Left lung (tissue), 10 donors: Measurements from ENCODE around the gene SLC12A8. TPM values are rescaled to one million over a fixed set of nuclear protein-coding genes. Genes with fewer than 3 reads are reported as not detected.

Experiments
- ATAC-seq: fragments of 200-7000 bp; cut with Tn5 transposase; one replicate; pipeline ENCODE4 v1.9.1; 2020; ENCODE audit warnings: moderate library complexity
- DNase-seq, 4 donors: peaks; one replicate each; pipeline ENCODE4 v3.0.0-alpha.2; 2013 to 2020
- H3K27ac ChIP-seq, 2 donors: fragments of 200-600 bp; sonication (generic) in 1 of 2; one replicate each; pipeline versions ENCODE4 v1.5.0 to v1.8.0; 2020 to 2021
- H3K27me3 ChIP-seq, 2 donors: fragments of 200-600 bp; sonication (generic) in 1 of 2; one replicate each; pipeline versions ENCODE4 v1.5.0 to v1.8.0; 2020 to 2021
- H3K36me3 ChIP-seq, 2 donors: fragments of 200-600 bp; sonication (generic) in 1 of 2; one replicate each; pipeline versions ENCODE4 v1.5.0 to v1.8.0; 2020 to 2021
- H3K4me1 ChIP-seq, 2 donors: fragments of 200-600 bp; one replicate each; pipeline ENCODE4 v1.8.0; 2021
- H3K4me3 ChIP-seq, 2 donors: fragments of 200-600 bp; sonication (generic) in 1 of 2; one replicate each; pipeline versions ENCODE4 v1.5.0 to v1.8.0; 2020 to 2021; ENCODE audit warnings: mild to moderate bottlenecking in 1 of 2
- H3K9me3 ChIP-seq, 2 donors: fragments of 200-600 bp; sonication (generic) in 1 of 2; one replicate each; pipeline versions ENCODE4 v1.5.0 to v1.8.0; 2020 to 2021
- CTCF ChIP-seq, 2 donors: fragments of 200-600 bp; sonication (generic) in 1 of 2; IDR thresholded peaks; one replicate each; pipeline versions ENCODE4 v1.5.0 to v1.8.0; 2021; ENCODE audit warnings: antibody characterized with exemption in 2 of 2
- intact Hi-C, 2 donors: fragments of 100-400 bp; cut with DNase I; formaldehyde crosslinking; loops; one replicate each; pipeline versions ENCODE4 v1.11.2 to v1.14.2; 2022
- polyA plus RNA-seq, 6 donors: library from polyadenylated mRNA; unstranded; fragments of 120-200 nt; gene quantifications; one replicate each; pipeline ENCODE4 v1.2.1, GENCODE V29; 2013; ENCODE audit not compliant: insufficient read length in 6 of 6
- total RNA-seq, 2 donors: library from RNA; stranded (reverse); fragmentation: NEBNext Ultra II Directional; extraction: Animal tissue kit (Norgen Biotek cat#: 25700); gene quantifications; one replicate each; pipeline ENCODE4 v1.2.1, GENCODE V29; 2021
- donor health status: DM: no; HTN: yes; CAD: no.
- donor health status: DM: no; HTN: no; CAD: no.

Gene SLC12A8
- total and polyA plus RNA-seq, 8 donors = 1.1 to 17.1 (median 1.6) TPM

DNA sequence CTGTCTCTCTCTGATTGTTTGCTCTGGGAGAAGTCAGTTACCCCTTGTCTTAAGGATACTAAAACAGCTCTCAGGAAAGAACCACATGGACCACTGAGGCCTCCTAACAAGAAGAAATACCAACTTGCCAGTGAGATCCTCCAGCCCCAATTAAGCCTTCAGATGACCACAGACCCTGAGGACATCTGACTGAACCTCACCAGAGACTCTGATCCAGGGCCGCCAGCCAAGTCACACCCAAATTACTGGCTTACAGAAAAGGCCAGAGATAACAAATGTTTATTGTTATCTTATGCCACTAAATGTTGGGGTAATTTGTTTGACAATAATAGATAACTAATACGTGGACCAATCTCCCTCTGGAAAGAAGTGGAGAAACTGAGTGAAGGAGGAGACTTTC lies 40.2 kb downstream of the SLC12A8 start:
- intact Hi-C loops = no loop called here
- TF ChIP-seq CTCF (IDR thresholded peaks at IDR 0.05) = no peak
- no peaks in the 10 kb centered on the region for H3K27me3 ChIP-seq

DNA sequence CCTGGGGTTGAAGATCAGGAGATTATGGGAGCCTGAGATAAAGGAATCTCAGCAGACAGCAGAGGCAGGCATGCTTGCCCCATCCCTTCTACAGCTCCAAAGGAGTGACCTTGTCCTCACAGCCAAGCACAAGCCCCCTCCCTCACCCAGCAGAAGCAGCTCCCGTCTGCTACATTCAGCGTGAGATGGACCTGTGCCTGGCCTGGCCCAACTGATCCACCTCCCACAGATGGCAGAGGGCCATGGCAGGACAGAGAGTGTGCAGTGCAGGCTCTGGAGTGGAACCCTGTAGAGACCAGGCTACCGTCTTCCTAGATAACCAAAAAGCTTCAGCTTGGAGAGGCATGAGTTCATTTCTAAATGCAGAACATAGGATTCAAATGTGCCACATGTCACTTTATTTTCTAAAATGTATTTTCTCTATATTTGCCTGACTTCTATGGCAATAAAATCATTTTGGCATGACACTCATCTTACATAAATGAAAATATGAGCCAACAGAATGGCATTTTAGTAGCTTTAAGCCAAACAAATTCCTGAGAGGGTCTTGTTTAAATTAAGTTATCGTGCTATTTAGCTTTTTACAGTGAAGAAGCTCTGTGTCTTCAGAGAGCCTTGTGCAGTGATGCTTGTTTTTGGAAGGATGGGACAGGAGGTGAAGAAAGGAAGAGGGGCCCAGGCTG lies 43.7 kb downstream of the SLC12A8 start:
- TF ChIP-seq CTCF (IDR thresholded peaks at IDR 0.05) = no peak
- Histone ChIP-seq H3K9me3 (no peaks in the 10 kb centered on the region), H3K4me3 (no peak overlapping the region), H3K27me3 (no peaks in the 10 kb centered on the region), H3K4me1 (peaks cover 0 to 14% of the 10 kb centered on the region in 2 donors), H3K27ac (no peak overlapping the region), H3K36me3 (no peaks in the 10 kb centered on the region)
- no peak for DNase-seq
- no peak for ATAC-seq
- intact Hi-C loops = loop anchor here in 1 of 2 donors (5.0 to 10.0 kb wide), 2 partner anchors 172 to 234 kb away; partner anchors contain the start of gene MUC13

More for the DNA sequence above, 40.2 kb downstream of the SLC12A8 start:
- no peak overlapping the region for H3K27ac ChIP-seq
- DNase-seq (no peak), ATAC-seq (no peak)
- no peaks in the 10 kb centered on the region for H3K4me1 ChIP-seq
- no peaks in the 10 kb centered on the region for H3K36me3 ChIP-seq
- no peak overlapping the region for H3K4me3 ChIP-seq
- peaks cover 0 to 5% of the 10 kb centered on the region in 2 donors for H3K9me3 ChIP-seq

GRCh38 chr3:125166599-125167136 lies 45.9 kb downstream of the SLC12A8 start:
- Histone ChIP-seq H3K27ac (no peak overlapping the region), H3K27me3 (no peaks in the 10 kb centered on the region), H3K4me1 (peaks cover under 1 to 34% of the 10 kb centered on the region in 2 donors), H3K9me3 (no peaks in the 10 kb centered on the region), H3K4me3 (no peak overlapping the region), H3K36me3 (no peaks in the 10 kb centered on the region)
- TF ChIP-seq CTCF (IDR thresholded peaks at IDR 0.05) = no peak
- ATAC-seq (no peak), DNase-seq (peak in 1 of 4 donors; percentile 50)
- intact Hi-C loops = loop anchor here in 1 of 2 donors (5.0 to 10.0 kb wide), 2 partner anchors 169 to 232 kb away; partner anchors contain the start of gene MUC13

DNA sequence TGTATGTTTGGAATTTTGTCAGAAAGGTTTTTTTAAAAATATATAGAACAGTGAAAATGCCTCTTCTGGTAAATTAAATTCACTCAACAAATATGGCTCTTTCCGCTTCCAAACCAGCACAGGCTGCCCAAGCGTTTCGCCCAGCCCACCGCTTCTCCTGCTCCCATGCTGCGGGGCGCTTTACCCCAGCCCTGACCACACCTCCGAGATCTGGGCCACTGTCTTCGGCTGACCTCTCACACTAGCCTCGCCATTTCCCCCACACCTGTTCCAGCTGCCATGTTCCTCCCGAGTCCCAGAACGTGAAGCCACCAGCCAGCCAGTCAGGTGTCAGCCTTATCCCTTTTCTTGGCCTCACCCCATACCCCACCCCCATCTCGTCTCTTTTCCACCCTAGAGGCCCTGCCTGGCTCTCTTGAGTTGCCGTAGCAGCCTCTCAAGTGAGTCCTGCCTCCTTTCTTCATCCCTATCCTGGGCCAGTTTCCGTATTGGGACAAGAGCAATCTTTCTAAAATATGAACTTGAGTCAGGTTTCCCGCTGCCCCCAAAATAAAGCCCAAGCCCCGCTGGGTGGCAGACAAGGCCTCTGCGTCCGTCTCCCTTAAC lies 46.5 kb downstream of the SLC12A8 start:
- H3K27me3 ChIP-seq = no peaks in the 10 kb centered on the region
- no peak for TF ChIP-seq CTCF (IDR thresholded peaks at IDR 0.05)
- no peaks in the 10 kb centered on the region for H3K36me3 ChIP-seq
- intact Hi-C loops = loop anchor here in 1 of 2 donors (5.0 to 10.0 kb wide), 2 partner anchors 169 to 231 kb away; partner anchors contain the start of gene MUC13
- no peaks in the 10 kb centered on the region for H3K9me3 ChIP-seq
- ATAC-seq (no peak), DNase-seq (no peak)
- no peak overlapping the region for H3K4me3 ChIP-seq
- H3K27ac ChIP-seq = no peak overlapping the region
- peaks cover 6 to 40% of the 10 kb centered on the region in 2 donors for H3K4me1 ChIP-seq
